Activated naive CD4-positive, alpha-beta T cell treated with anti-CD3 and anti-CD28 coated beads for 36 hours (primary cell): ENCODE data around the gene REXO5. TPM values are rescaled to one million over a fixed set of nuclear protein-coding genes. Genes with fewer than 3 reads are reported as not detected.
"Not testable (repeated sequence)": the region's sequence is repeated elsewhere in the genome, so short reads cannot be mapped to it uniquely, and the experiment has no call there.

ENCODE experiments used
- CTCF ChIA-PET: fragments of 350-600 bp; sonication (Branson Sonifier 250); formaldehyde crosslinking; loops from one replicate; lab custom pipeline; 2021; ENCODE audit warnings: antibody characterized with exemption; lab: Charles Lee
- DNase-seq: peaks from one replicate; pipeline ENCODE4 v3.0.0-alpha.2; 2020
- H3K27ac Mint-ChIP-seq: one replicate; pipeline ENCODE4 v1.8.0; 2021; ENCODE audit warnings: mild to moderate bottlenecking, mixed read lengths
- H3K27me3 Mint-ChIP-seq: one replicate; pipeline ENCODE4 v1.8.0; 2021; ENCODE audit warnings: low read depth, mixed read lengths
- H3K36me3 Mint-ChIP-seq: one replicate; pipeline ENCODE4 v1.8.0; 2021; ENCODE audit warnings: low read depth, mixed read lengths
- H3K4me1 Mint-ChIP-seq: one replicate; pipeline ENCODE4 v1.8.0; 2021; ENCODE audit warnings: low read depth, mixed read lengths
- H3K4me3 Mint-ChIP-seq: one replicate; pipeline ENCODE4 v1.8.0; 2021; ENCODE audit warnings: mild to moderate bottlenecking, moderate library complexity, mixed read lengths
- H3K9me3 Mint-ChIP-seq: one replicate; pipeline ENCODE4 v1.8.0; 2021; ENCODE audit warnings: mixed read lengths
- intact Hi-C: fragments of 100-400 bp; cut with micrococcal nuclease; formaldehyde crosslinking; loops from one replicate; pipeline ENCODE4 v1.15.1; 2023
- total RNA-seq, 2 experiments: library from RNA; stranded (reverse); gene quantifications; one replicate each; pipeline ENCODE4 v1.2.3, GENCODE V29; 2021

Gene REXO5
- total RNA-seq = 10 to 100 TPM; 26.4 to 27.8 TPM

- CTCF ChIA-PET = interaction anchor here (0.6 to 1.1 kb wide), 3 partner anchors 131 to 197 kb away, joined by 3 to 4 read pairs (median 3); no protein-coding TSS in a partner anchor
- intact Hi-C loops = loop anchor here (1.0 to 5.0 kb wide), 6 partner anchors 36 to 129 kb away; partner anchors contain the start of genes DCUN1D3, LYRM1 and THUMPD1
- peak; percentile 87 for DNase-seq
- H3K4me3 Mint-ChIP-seq = peak within 1 kb of the TSS; percentile 98
- no peaks in the 10 kb centered on the region for H3K9me3 Mint-ChIP-seq
- peaks cover 12% of the 10 kb centered on the region for H3K4me1 Mint-ChIP-seq
- peak within 1 kb of the TSS; percentile 98 for H3K27ac Mint-ChIP-seq
- no peaks in the 10 kb centered on the region for H3K27me3 Mint-ChIP-seq
- peaks cover 10% of the 10 kb centered on the region for H3K36me3 Mint-ChIP-seq
Observed at GRCh38 chr16:20806168-20807050, at the start of gene REXO5, which contains the start of gene ERI2. TSS of gene REXO5 (plus strand) at chr16:20806527. CDS start at chr16:20806954, 427 bp downstream. TSS of gene ERI2 (minus strand) at chr16:20806472. CDS start at chr16:20806430, 42 bp downstream.

- Mint-ChIP-seq H3K27me3 (no peaks in the 10 kb centered on the region), H3K27ac (no peak overlapping the region), H3K36me3 (peaks cover 8% of the 10 kb centered on the region), H3K4me1 (peaks cover 25% of the 10 kb centered on the region), H3K9me3 (peaks cover 8% of the 10 kb centered on the region), H3K4me3 (no peak overlapping the region)
- intact Hi-C loops = no loop called here
- CTCF ChIA-PET = no interaction called here
- DNase-seq = no peak
Observed at GRCh38 chr16:20760346-20760745, 46.0 kb upstream of the REXO5 start.

- no peak for DNase-seq
- CTCF ChIA-PET = no interaction called here
- peaks cover 6% of the 10 kb centered on the region for H3K9me3 Mint-ChIP-seq
- no peak overlapping the region for H3K4me3 Mint-ChIP-seq
- H3K36me3 Mint-ChIP-seq = peaks cover 8% of the 10 kb centered on the region
- intact Hi-C loops = no loop called here
- H3K27me3 Mint-ChIP-seq = no peaks in the 10 kb centered on the region
- H3K4me1 Mint-ChIP-seq = peaks cover 25% of the 10 kb centered on the region
- H3K27ac Mint-ChIP-seq = no peak overlapping the region
Observed at GRCh38 chr16:20761175-20761574, 45.2 kb upstream of the REXO5 start.

- H3K27ac Mint-ChIP-seq = peak overlapping the region; percentile 94
Observed at GRCh38 chr16:20762404-20763123, 43.8 kb upstream of the REXO5 start.

GRCh38 chr16:20763461-20764232 lies 42.7 kb upstream of the REXO5 start, which contains the start of gene ACSM3:
TSS of gene ACSM3 (plus strand) at chr16:20764014. CDS start at chr16:20770035, 6,021 bp downstream.
- CTCF ChIA-PET = no interaction called here
- Mint-ChIP-seq H3K9me3 (peaks cover 6% of the 10 kb centered on the region), H3K4me1 (peaks cover 25% of the 10 kb centered on the region), H3K36me3 (peaks cover 8% of the 10 kb centered on the region), H3K27me3 (no peaks in the 10 kb centered on the region), H3K27ac (peak within 1 kb of the TSS; percentile 94), H3K4me3 (peak within 1 kb of the TSS; percentile 87)
- DNase-seq = peak; percentile 83
- intact Hi-C loops = loop anchor here (1.0 kb wide), 3 partner anchors 22 to 137 kb away; partner anchors contain the start of genes DCUN1D3, ERI2, LYRM1 and REXO5

More at GRCh38 chr16:20762404-20763123, 43.8 kb upstream of the REXO5 start:
- CTCF ChIA-PET = interaction anchor here (1.1 kb wide), 1 partner anchor 87 kb away, joined by 3 read pairs; no protein-coding TSS in a partner anchor
- no peak for DNase-seq
- H3K4me3 Mint-ChIP-seq = peak overlapping the region; percentile 87
- peaks cover 6% of the 10 kb centered on the region for H3K9me3 Mint-ChIP-seq
- no peaks in the 10 kb centered on the region for H3K27me3 Mint-ChIP-seq
- peaks cover 8% of the 10 kb centered on the region for H3K36me3 Mint-ChIP-seq
- intact Hi-C loops = loop anchor here (1.0 kb wide), 3 partner anchors 21 to 138 kb away; partner anchors contain the start of genes DCUN1D3, ERI2, LYRM1 and REXO5
- peaks cover 25% of the 10 kb centered on the region for H3K4me1 Mint-ChIP-seq

GRCh38 chr16:20764448-20764847 lies 41.9 kb upstream of the REXO5 start:
- H3K36me3 Mint-ChIP-seq, intact Hi-C loops, H3K27me3 Mint-ChIP-seq, H3K9me3 Mint-ChIP-seq, H3K27ac Mint-ChIP-seq: not testable (repeated sequence)
- Mint-ChIP-seq H3K4me1 (peaks cover 25% of the 10 kb centered on the region), H3K4me3 (peak overlapping the region; percentile 87)
- DNase-seq = peak; percentile 16
- CTCF ChIA-PET = interaction anchor here (1.0 to 1.2 kb wide), 4 partner anchors 10 to 26 kb away, joined by 3 to 4 read pairs (median 3); no protein-coding TSS in a partner anchor

- H3K4me1 Mint-ChIP-seq = peaks cover 25% of the 10 kb centered on the region
- peaks cover 5% of the 10 kb centered on the region for H3K36me3 Mint-ChIP-seq
- DNase-seq = no peak
- intact Hi-C loops = no loop called here
- CTCF ChIA-PET = interaction anchor here (0.6 to 1.2 kb wide), 3 partner anchors 8 to 88 kb away, joined by 3 read pairs; no protein-coding TSS in a partner anchor
- peaks cover 6% of the 10 kb centered on the region for H3K9me3 Mint-ChIP-seq
- H3K27ac Mint-ChIP-seq = no peak overlapping the region
- no peak overlapping the region for H3K4me3 Mint-ChIP-seq
- no peaks in the 10 kb centered on the region for H3K27me3 Mint-ChIP-seq
Observed at GRCh38 chr16:20765732-20766131, 40.6 kb upstream of the REXO5 start.

GRCh38 chr16:20766294-20766693 lies 40.0 kb upstream of the REXO5 start:
- peaks cover 25% of the 10 kb centered on the region for H3K4me1 Mint-ChIP-seq
- H3K9me3 Mint-ChIP-seq = peaks cover 6% of the 10 kb centered on the region
- intact Hi-C loops = no loop called here
- H3K36me3 Mint-ChIP-seq = peaks cover 5% of the 10 kb centered on the region
- no peak overlapping the region for H3K27ac Mint-ChIP-seq
- no peak for DNase-seq
- H3K4me3 Mint-ChIP-seq = no peak overlapping the region
- H3K27me3 Mint-ChIP-seq = no peaks in the 10 kb centered on the region
- CTCF ChIA-PET = interaction anchor here (0.7 kb wide), 1 partner anchor 37 kb away, joined by 3 read pairs; no protein-coding TSS in a partner anchor

GRCh38 chr16:20767577-20767976 lies 38.8 kb upstream of the REXO5 start:
- intact Hi-C loops = no loop called here
- DNase-seq = no peak
- no peak overlapping the region for H3K27ac Mint-ChIP-seq
- peaks cover 2% of the 10 kb centered on the region for H3K9me3 Mint-ChIP-seq
- no peak overlapping the region for H3K4me3 Mint-ChIP-seq
- CTCF ChIA-PET = no interaction called here
- peaks cover 19% of the 10 kb centered on the region for H3K4me1 Mint-ChIP-seq
- peaks cover 6% of the 10 kb centered on the region for H3K36me3 Mint-ChIP-seq
- H3K27me3 Mint-ChIP-seq = no peaks in the 10 kb centered on the region

GRCh38 chr16:20768121-20768520 lies 38.2 kb upstream of the REXO5 start:
- intact Hi-C loops = no loop called here
- no peak overlapping the region for H3K27ac Mint-ChIP-seq
- peaks cover 16% of the 10 kb centered on the region for H3K4me1 Mint-ChIP-seq
- no peak for DNase-seq
- no peaks in the 10 kb centered on the region for H3K9me3 Mint-ChIP-seq
- H3K36me3 Mint-ChIP-seq = peaks cover 6% of the 10 kb centered on the region
- H3K4me3 Mint-ChIP-seq = no peak overlapping the region
- no peaks in the 10 kb centered on the region for H3K27me3 Mint-ChIP-seq
- CTCF ChIA-PET = no interaction called here

- Mint-ChIP-seq H3K4me1 (peaks cover 12% of the 10 kb centered on the region), H3K27ac (no peak overlapping the region), H3K4me3 (no peak overlapping the region), H3K36me3 (peaks cover 6% of the 10 kb centered on the region), H3K9me3 (no peaks in the 10 kb centered on the region), H3K27me3 (no peaks in the 10 kb centered on the region)
- no peak for DNase-seq
- CTCF ChIA-PET = no interaction called here
- intact Hi-C loops = no loop called here
Observed at GRCh38 chr16:20768818-20769217, 37.5 kb upstream of the REXO5 start.
